Neural crest cell (in vitro differentiated cells): ENCODE measurements around the gene CCRL2. TPM values are rescaled to one million over a fixed set of nuclear protein-coding genes. Genes with fewer than 3 reads are reported as not detected.
"Not testable (repeated sequence)": the region's sequence is repeated elsewhere in the genome, so short reads cannot be mapped to it uniquely, and the experiment has no call there.

ENCODE experiments used
- DNase-seq: peaks from one replicate; pipeline ENCODE4 v3.0.0; 2021; ENCODE audit warnings: low read depth, mixed read lengths, low spot score
- H3K27ac Mint-ChIP-seq: one replicate; pipeline ENCODE4 v1.8.0; 2021; ENCODE audit warnings: mild to moderate bottlenecking, mixed read lengths; ENCODE audit not compliant: unreplicated experiment
- H3K27me3 Mint-ChIP-seq: 2 replicates; pipeline ENCODE4 v1.8.0; 2021; ENCODE audit warnings: low read depth, mild to moderate bottlenecking, mixed read lengths
- H3K36me3 Mint-ChIP-seq: 2 replicates; pipeline ENCODE4 v1.8.0; 2021; ENCODE audit warnings: low read depth, mild to moderate bottlenecking, mixed read lengths
- H3K4me1 Mint-ChIP-seq: 2 replicates; pipeline ENCODE4 v1.8.0; 2021; ENCODE audit warnings: mixed read lengths
- H3K4me3 Mint-ChIP-seq: one replicate; pipeline ENCODE4 v1.8.0; 2021; ENCODE audit warnings: mild to moderate bottlenecking, mixed read lengths
- H3K9me3 Mint-ChIP-seq: 2 replicates; pipeline ENCODE4 v1.8.0; 2021; ENCODE audit warnings: mixed read lengths
- CTCF ChIP-seq: fragments of 200-600 bp; sonication (generic); conservative IDR thresholded peaks from 2 replicates; pipeline ENCODE4 v1.5.0; 2021; ENCODE audit warnings: antibody characterized with exemption, mild to moderate bottlenecking
- total RNA-seq: library from RNA; stranded (reverse); gene quantifications from 2 replicates; pipeline ENCODE4 v1.2.1, GENCODE V29; 2021

CCRL2 gene
- total RNA-seq, 1 donor from 2014 or later = not detected

- no peak for TF ChIP-seq CTCF
- Mint-ChIP-seq H3K9me3 (peaks cover 2% of the 10 kb centered on the region), H3K36me3 (no peaks in the 10 kb centered on the region), H3K4me1 (no peaks in the 10 kb centered on the region), H3K27me3 (no peaks in the 10 kb centered on the region), H3K4me3 (no peak overlapping the region), H3K27ac (no peak overlapping the region)
- DNase-seq = no peak
Measured at GRCh38 chr3:46401579-46401978, 5.5 kb upstream of the CCRL2 start.

GRCh38 chr3:46402902-46403301, 4.2 kb upstream of the CCRL2 start:
- not testable (repeated sequence) for H3K4me1 Mint-ChIP-seq, H3K27me3 Mint-ChIP-seq

GRCh38 chr3:46405301-46406019, 1.6 kb upstream of the CCRL2 start:
- no peaks in the 10 kb centered on the region for H3K27me3 Mint-ChIP-seq
- DNase-seq = no peak
- peaks cover 2% of the 10 kb centered on the region for H3K9me3 Mint-ChIP-seq
- no peaks in the 10 kb centered on the region for H3K36me3 Mint-ChIP-seq
- no peak for TF ChIP-seq CTCF
- peak overlapping the region; percentile 52 for H3K27ac Mint-ChIP-seq
- no peaks in the 10 kb centered on the region for H3K4me1 Mint-ChIP-seq
- no peak overlapping the region for H3K4me3 Mint-ChIP-seq

More at GRCh38 chr3:46402902-46403301, 4.2 kb upstream of the CCRL2 start:
- H3K36me3 Mint-ChIP-seq, H3K27ac Mint-ChIP-seq, DNase-seq, H3K4me3 Mint-ChIP-seq, H3K9me3 Mint-ChIP-seq: not testable (repeated sequence)

- no peak for TF ChIP-seq CTCF
- peak overlapping the region; percentile 71 for H3K27ac Mint-ChIP-seq
- H3K4me3 Mint-ChIP-seq = no peak overlapping the region
- H3K4me1 Mint-ChIP-seq = peaks cover 5% of the 10 kb centered on the region
- no peaks in the 10 kb centered on the region for H3K36me3 Mint-ChIP-seq
- DNase-seq = no peak
- H3K9me3 Mint-ChIP-seq = peaks cover 2% of the 10 kb centered on the region
- no peaks in the 10 kb centered on the region for H3K27me3 Mint-ChIP-seq
Measured at GRCh38 chr3:46406443-46406787, 644 bp upstream of the CCRL2 start.

GRCh38 chr3:46407970-46408369, 911 bp downstream of the CCRL2 start:
- Mint-ChIP-seq H3K4me3 (no peak overlapping the region), H3K27ac (no peak overlapping the region), H3K27me3 (no peaks in the 10 kb centered on the region), H3K36me3 (no peaks in the 10 kb centered on the region), H3K4me1 (peaks cover 5% of the 10 kb centered on the region), H3K9me3 (peaks cover under 1% of the 10 kb centered on the region)
- TF ChIP-seq CTCF = no peak
- no peak for DNase-seq

- no peak for TF ChIP-seq CTCF
- peaks cover 5% of the 10 kb centered on the region for H3K4me1 Mint-ChIP-seq
- no peak for DNase-seq
- no peaks in the 10 kb centered on the region for H3K9me3 Mint-ChIP-seq
- no peaks in the 10 kb centered on the region for H3K27me3 Mint-ChIP-seq
- no peak overlapping the region for H3K4me3 Mint-ChIP-seq
- H3K27ac Mint-ChIP-seq = no peak overlapping the region
- H3K36me3 Mint-ChIP-seq = no peaks in the 10 kb centered on the region
Measured at GRCh38 chr3:46408853-46409252, 1.8 kb downstream of the CCRL2 start.
